Caco-2 (cell line): ENCODE measurements around the gene AATK. TPM values are rescaled to one million over a fixed set of nuclear protein-coding genes. Genes with fewer than 3 reads are reported as not detected.
A peak's percentile ranks its signal among the peaks of the same experiment; 100 is the strongest.

Source experiments
- BruUV-seq: library from RNA; stranded (reverse); fragments of 400-500 nt; replicated peaks from 2 replicates; lab custom pipeline; 2021; lab: Mats Ljungman, UMichigan
- CTCF ChIA-PET: fragments of 300-600 bp; sonication (Branson Sonifier 250); formaldehyde crosslinking; loops from one replicate; lab custom pipeline; 2022; ENCODE audit warnings: antibody characterized with exemption; lab: Charles Lee
- POLR2A ChIA-PET: fragments of 300-600 bp; sonication (Branson Sonifier 250); formaldehyde crosslinking; loops from one replicate; lab custom pipeline; 2022; ENCODE audit warnings: antibody characterized with exemption; lab: Charles Lee
- DNase-seq, 2 experiments: peaks; one replicate each; pipeline versions ENCODE4 v3.0.0 to v3.0.0-alpha.2; 2020 to 2022
- H3K27me3 ChIP-seq: replicated peaks from 2 replicates; pipeline ENCODE4 v1.6.0; 2011; ENCODE audit warnings: low read length; ENCODE audit not compliant: control insufficient read depth, insufficient read depth
- H3K36me3 ChIP-seq: 2 replicates; pipeline ENCODE4 v1.5.1; 2011; ENCODE audit warnings: low read length; ENCODE audit not compliant: control insufficient read depth, insufficient read depth
- H3K4me1 ChIP-seq: fragments of 250-450 bp; sonication (Bioruptor Pico); 2 replicates; pipeline ENCODE4 v1.5.1; 2020; ENCODE audit warnings: mild to moderate bottlenecking
- H3K4me3 ChIP-seq: 2 replicates; pipeline ENCODE4 v1.5.1; 2011; ENCODE audit warnings: low read depth, mild to moderate bottlenecking, control low read depth, low read length
- H3K9me3 ChIP-seq: fragments of 250-450 bp; sonication (Bioruptor Pico); 2 replicates; pipeline ENCODE4 v1.5.1; 2020; ENCODE audit warnings: mild to moderate bottlenecking, moderate library complexity
- H3K27ac Mint-ChIP-seq: one replicate; pipeline ENCODE4 v1.8.0; 2022; ENCODE audit warnings: mixed read lengths; ENCODE audit not compliant: unreplicated experiment
- H3K27me3 Mint-ChIP-seq: one replicate; pipeline ENCODE4 v1.8.0; 2022; ENCODE audit warnings: mixed read lengths; ENCODE audit not compliant: insufficient read depth, unreplicated experiment
- H3K36me3 Mint-ChIP-seq: one replicate; pipeline ENCODE4 v1.8.0; 2022; ENCODE audit warnings: mild to moderate bottlenecking, mixed read lengths; ENCODE audit not compliant: insufficient read depth, unreplicated experiment
- H3K4me1 Mint-ChIP-seq: one replicate; pipeline ENCODE4 v1.8.0; 2022; ENCODE audit warnings: low read depth, mixed read lengths; ENCODE audit not compliant: unreplicated experiment
- H3K4me3 Mint-ChIP-seq: one replicate; pipeline ENCODE4 v1.8.0; 2022; ENCODE audit warnings: mild to moderate bottlenecking, moderate library complexity, mixed read lengths; ENCODE audit not compliant: unreplicated experiment
- H3K9me3 Mint-ChIP-seq: one replicate; pipeline ENCODE4 v1.8.0; 2022; ENCODE audit warnings: mixed read lengths; ENCODE audit not compliant: unreplicated experiment
- intact Hi-C: fragments of 100-400 bp; cut with micrococcal nuclease; formaldehyde crosslinking; loops from one replicate; pipeline ENCODE4 v1.10.0; 2022; ENCODE audit not compliant: unreplicated experiment
- total RNA-seq: library from RNA; stranded (reverse); gene quantifications from 2 replicates; pipeline ENCODE4 v1.2.3, GENCODE V29; 2022
- TF ChIP-seq, protein P1 (sequence below), 2 experiments: fragments of 200-600 bp in 1 of 2; IDR thresholded peaks; 1 replicate in 1 of 2; 2 replicates in 1 of 2; pipeline versions ENCODE4 v1.5.1 to v1.8.0; 2011 to 2022; ENCODE audit warnings: antibody characterized with exemption in 1 of 2, control low read depth in 1 of 2, inconsistent platforms in 1 of 2, low read depth in 1 of 2, low read length in 1 of 2, mild to moderate bottlenecking in 1 of 2, moderate library complexity in 1 of 2; ENCODE audit not compliant: insufficient read depth in 1 of 2, severe bottlenecking in 1 of 2, unreplicated experiment in 1 of 2

AATK gene
- total RNA-seq, 1 experiment from 2014 or later = 26.6 TPM

DNA sequence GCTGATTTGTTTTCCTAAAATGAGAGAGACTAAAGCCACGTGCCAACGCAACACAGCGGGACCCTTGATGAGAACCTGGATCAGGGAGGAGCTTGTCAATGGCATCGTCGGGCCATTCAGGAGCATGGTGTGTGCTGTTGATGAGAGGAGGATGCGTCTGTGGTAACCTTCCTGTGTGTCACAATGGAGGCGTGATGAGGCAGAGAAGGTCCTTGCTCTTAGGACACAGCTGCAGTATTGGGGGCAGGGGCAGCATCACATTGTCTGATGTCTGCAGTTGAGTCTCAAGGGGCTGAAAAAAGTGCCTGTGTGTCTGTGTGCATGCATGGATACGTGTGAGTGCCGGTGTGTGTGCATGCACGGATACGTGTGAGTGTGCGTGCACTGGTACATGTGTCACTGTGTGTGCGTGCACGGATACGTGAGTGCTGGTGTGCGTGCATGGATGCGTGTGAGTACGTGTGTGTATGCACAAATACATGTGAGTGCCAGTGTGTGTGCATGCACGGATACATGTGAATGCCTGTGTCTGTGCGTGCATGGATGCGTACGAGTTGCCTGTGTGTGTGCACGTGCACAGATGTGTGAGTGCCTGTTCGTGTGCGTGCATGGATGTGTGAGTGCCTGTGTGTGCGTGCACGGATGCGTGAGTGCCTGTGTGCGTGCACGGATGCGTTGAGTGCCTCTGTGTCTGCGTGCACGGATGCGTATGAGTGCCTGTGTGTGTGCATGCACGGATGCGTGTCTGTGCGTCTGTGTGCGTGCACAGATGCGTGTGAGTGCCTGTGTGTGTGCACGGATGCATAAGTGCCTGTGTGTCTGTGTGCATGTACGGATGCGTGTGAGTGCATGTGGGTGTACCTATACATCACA is 91.8 kb downstream of the AATK start:
- Histone ChIP-seq H3K9me3 (no peaks in the 10 kb centered on the region), H3K27me3 (no peaks in the 10 kb centered on the region), H3K4me1 (peaks cover 11% of the 10 kb centered on the region; the same call in 1 of the 2 replicates), H3K36me3 (no peaks in the 10 kb centered on the region), H3K4me3 (no peak overlapping the region)
- TF ChIP-seq, protein P1, sequence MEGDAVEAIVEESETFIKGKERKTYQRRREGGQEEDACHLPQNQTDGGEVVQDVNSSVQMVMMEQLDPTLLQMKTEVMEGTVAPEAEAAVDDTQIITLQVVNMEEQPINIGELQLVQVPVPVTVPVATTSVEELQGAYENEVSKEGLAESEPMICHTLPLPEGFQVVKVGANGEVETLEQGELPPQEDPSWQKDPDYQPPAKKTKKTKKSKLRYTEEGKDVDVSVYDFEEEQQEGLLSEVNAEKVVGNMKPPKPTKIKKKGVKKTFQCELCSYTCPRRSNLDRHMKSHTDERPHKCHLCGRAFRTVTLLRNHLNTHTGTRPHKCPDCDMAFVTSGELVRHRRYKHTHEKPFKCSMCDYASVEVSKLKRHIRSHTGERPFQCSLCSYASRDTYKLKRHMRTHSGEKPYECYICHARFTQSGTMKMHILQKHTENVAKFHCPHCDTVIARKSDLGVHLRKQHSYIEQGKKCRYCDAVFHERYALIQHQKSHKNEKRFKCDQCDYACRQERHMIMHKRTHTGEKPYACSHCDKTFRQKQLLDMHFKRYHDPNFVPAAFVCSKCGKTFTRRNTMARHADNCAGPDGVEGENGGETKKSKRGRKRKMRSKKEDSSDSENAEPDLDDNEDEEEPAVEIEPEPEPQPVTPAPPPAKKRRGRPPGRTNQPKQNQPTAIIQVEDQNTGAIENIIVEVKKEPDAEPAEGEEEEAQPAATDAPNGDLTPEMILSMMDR (IDR thresholded peaks at IDR 0.05; ENCODE audit: insufficient read depth in 1 of 2, low read depth in 1 of 2, low read length in 1 of 2, severe bottlenecking in 1 of 2, unreplicated experiment in 1 of 2) = no peak
- CTCF ChIA-PET = no interaction called here
- Mint-ChIP-seq H3K9me3 (no peaks in the 10 kb centered on the region), H3K27me3 (no peaks in the 10 kb centered on the region), H3K27ac (no peak overlapping the region), H3K36me3 (peaks cover 40% of the 10 kb centered on the region), H3K4me3 (no peak overlapping the region), H3K4me1 (peaks cover 9% of the 10 kb centered on the region)
- DNase-seq = no peak
- intact Hi-C loops = no loop called here
- BruUV-seq = no TSS peak
- POLR2A ChIA-PET = no interaction called here

- no peaks in the 10 kb centered on the region for H3K9me3 Mint-ChIP-seq
- intact Hi-C loops = no loop called here
- Histone ChIP-seq H3K4me3 (no peak overlapping the region), H3K9me3 (no peaks in the 10 kb centered on the region), H3K36me3 (no peaks in the 10 kb centered on the region), H3K27me3 (no peaks in the 10 kb centered on the region), H3K4me1 (peaks cover 11% of the 10 kb centered on the region; the same call in 1 of the 2 replicates)
- peak overlapping the region; percentile 70 for H3K27ac Mint-ChIP-seq
- peak overlapping the region; percentile 48 for H3K4me3 Mint-ChIP-seq
- TF ChIP-seq, protein P1 (IDR thresholded peaks at IDR 0.05; ENCODE audit: insufficient read depth in 1 of 2, low read depth in 1 of 2, low read length in 1 of 2, severe bottlenecking in 1 of 2, unreplicated experiment in 1 of 2) = no peak
- peaks cover 43% of the 10 kb centered on the region for H3K36me3 Mint-ChIP-seq
- DNase-seq = peak in 1 of 2 experiments; percentile 64
- CTCF ChIA-PET = no interaction called here
- peaks cover 9% of the 10 kb centered on the region for H3K4me1 Mint-ChIP-seq
- H3K27me3 Mint-ChIP-seq = no peaks in the 10 kb centered on the region
- POLR2A ChIA-PET = no interaction called here
- BruUV-seq = no TSS peak
These were observed 94.0 kb downstream of the AATK start for GRCh38 chr17:81071761-81072741.
